Calu3 (cell line): ENCODE measurements around the gene SERPINA7. TPM values are rescaled to one million over a fixed set of nuclear protein-coding genes. Genes with fewer than 3 reads are reported as not detected.

Experiments
- Bru-seq: library from RNA; stranded (reverse); fragments of 400-500 nt; gene quantifications from one replicate; lab custom pipeline; 2021; lab: Mats Ljungman, UMichigan
- BruChase-seq, 2 experiments: library from RNA; stranded (reverse); fragments of 400-500 nt; gene quantifications; one replicate each; lab custom pipeline; 2021; lab: Mats Ljungman, UMichigan
- BruUV-seq: library from RNA; stranded (reverse); fragments of 400-500 nt; replicated peaks from 2 replicates; lab custom pipeline; 2021; lab: Mats Ljungman, UMichigan
- CTCF ChIA-PET: fragments of 300-600 bp; sonication (Branson Sonifier 250); formaldehyde crosslinking; loops from one replicate; lab custom pipeline; 2022; ENCODE audit warnings: antibody characterized with exemption; lab: Charles Lee
- DNase-seq: peaks from one replicate; pipeline ENCODE4 v3.0.0; 2022
- H3K27ac Mint-ChIP-seq: one replicate; pipeline ENCODE4 v1.8.0; 2022; ENCODE audit warnings: mixed read lengths; ENCODE audit not compliant: unreplicated experiment
- H3K27me3 Mint-ChIP-seq: one replicate; pipeline ENCODE4 v1.8.0; 2022; ENCODE audit warnings: mixed read lengths; ENCODE audit not compliant: unreplicated experiment
- H3K36me3 Mint-ChIP-seq: one replicate; pipeline ENCODE4 v1.8.0; 2022; ENCODE audit warnings: mild to moderate bottlenecking, moderate library complexity, mixed read lengths; ENCODE audit not compliant: insufficient read depth, unreplicated experiment
- H3K4me1 Mint-ChIP-seq: one replicate; pipeline ENCODE4 v1.8.0; 2022; ENCODE audit warnings: mild to moderate bottlenecking, low read depth, mixed read lengths; ENCODE audit not compliant: unreplicated experiment
- H3K4me3 Mint-ChIP-seq: one replicate; pipeline ENCODE4 v1.8.0; 2022; ENCODE audit warnings: mild to moderate bottlenecking, low read depth, moderate library complexity, mixed read lengths; ENCODE audit not compliant: unreplicated experiment
- H3K9me3 Mint-ChIP-seq: one replicate; pipeline ENCODE4 v1.8.0; 2022; ENCODE audit warnings: low read depth, mixed read lengths; ENCODE audit not compliant: unreplicated experiment
- intact Hi-C: fragments of 100-400 bp; cut with micrococcal nuclease; formaldehyde crosslinking; loops from one replicate; pipeline ENCODE4 v1.10.0; 2022; ENCODE audit not compliant: unreplicated experiment
- long read RNA-seq: library from polyadenylated mRNA; stranded (forward); transcript quantifications from one replicate; pipeline ENCODE4 v2.0.0, GENCODE V29; 2022
- total RNA-seq: library from RNA; stranded (reverse); gene quantifications from 2 replicates; pipeline ENCODE4 v1.2.3, GENCODE V29; 2022
- TF ChIP-seq, protein P1 (sequence below): fragments of 200-600 bp; IDR thresholded peaks from one replicate; pipeline ENCODE4 v1.8.0; 2022; ENCODE audit warnings: antibody characterized with exemption; ENCODE audit not compliant: unreplicated experiment

Gene SERPINA7, protein sequence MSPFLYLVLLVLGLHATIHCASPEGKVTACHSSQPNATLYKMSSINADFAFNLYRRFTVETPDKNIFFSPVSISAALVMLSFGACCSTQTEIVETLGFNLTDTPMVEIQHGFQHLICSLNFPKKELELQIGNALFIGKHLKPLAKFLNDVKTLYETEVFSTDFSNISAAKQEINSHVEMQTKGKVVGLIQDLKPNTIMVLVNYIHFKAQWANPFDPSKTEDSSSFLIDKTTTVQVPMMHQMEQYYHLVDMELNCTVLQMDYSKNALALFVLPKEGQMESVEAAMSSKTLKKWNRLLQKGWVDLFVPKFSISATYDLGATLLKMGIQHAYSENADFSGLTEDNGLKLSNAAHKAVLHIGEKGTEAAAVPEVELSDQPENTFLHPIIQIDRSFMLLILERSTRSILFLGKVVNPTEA
- total RNA-seq, result not detected in 2 replicates
- not detected for Bru-seq, nascent RNA
- not detected for BruChase-seq, experiment 1, labeled RNA remaining after a 6-hour chase
- BruChase-seq, experiment 2, labeled RNA remaining after a 2-hour chase, result not detected
- long read RNA-seq, result 0 reads

DNA sequence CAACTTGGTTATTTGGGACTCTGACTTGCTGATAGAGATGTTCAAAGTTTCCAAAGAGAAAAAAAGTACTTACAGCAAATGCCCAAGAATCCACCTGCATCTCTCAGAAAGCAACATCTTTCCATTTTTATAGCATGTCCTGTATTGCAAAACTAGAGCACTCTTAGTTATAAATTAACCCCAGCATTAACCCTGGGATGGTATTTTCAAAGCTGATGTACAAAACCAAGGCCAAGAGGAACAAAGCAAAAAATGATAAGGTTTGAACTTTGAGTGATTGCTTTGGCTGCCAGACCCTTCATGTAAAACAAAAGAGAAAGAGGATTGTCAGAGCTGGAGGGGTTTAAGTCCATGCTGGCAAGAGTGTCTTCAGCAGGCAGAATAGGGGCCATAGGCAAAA lies at the start of gene SERPINA7:
SERPINA7 (minus strand) TSS at position 103 of the 400 bp plus-strand sequence. CDS start 1,669 bp downstream, outside the sequence.
- TF ChIP-seq, protein P1, sequence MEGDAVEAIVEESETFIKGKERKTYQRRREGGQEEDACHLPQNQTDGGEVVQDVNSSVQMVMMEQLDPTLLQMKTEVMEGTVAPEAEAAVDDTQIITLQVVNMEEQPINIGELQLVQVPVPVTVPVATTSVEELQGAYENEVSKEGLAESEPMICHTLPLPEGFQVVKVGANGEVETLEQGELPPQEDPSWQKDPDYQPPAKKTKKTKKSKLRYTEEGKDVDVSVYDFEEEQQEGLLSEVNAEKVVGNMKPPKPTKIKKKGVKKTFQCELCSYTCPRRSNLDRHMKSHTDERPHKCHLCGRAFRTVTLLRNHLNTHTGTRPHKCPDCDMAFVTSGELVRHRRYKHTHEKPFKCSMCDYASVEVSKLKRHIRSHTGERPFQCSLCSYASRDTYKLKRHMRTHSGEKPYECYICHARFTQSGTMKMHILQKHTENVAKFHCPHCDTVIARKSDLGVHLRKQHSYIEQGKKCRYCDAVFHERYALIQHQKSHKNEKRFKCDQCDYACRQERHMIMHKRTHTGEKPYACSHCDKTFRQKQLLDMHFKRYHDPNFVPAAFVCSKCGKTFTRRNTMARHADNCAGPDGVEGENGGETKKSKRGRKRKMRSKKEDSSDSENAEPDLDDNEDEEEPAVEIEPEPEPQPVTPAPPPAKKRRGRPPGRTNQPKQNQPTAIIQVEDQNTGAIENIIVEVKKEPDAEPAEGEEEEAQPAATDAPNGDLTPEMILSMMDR, result no peak
- intact Hi-C loops, result no loop called here
- no peak for DNase-seq
- CTCF ChIA-PET, result no interaction called here
- BruUV-seq, result no TSS peak
- Mint-ChIP-seq H3K27ac (no peak within 1 kb of the TSS), H3K36me3 (no peaks in the 10 kb centered on the region), H3K9me3 (no peaks in the 10 kb centered on the region), H3K4me3 (no peak within 1 kb of the TSS), H3K4me1 (no peaks in the 10 kb centered on the region), H3K27me3 (peaks cover 20% of the 10 kb centered on the region)

DNA sequence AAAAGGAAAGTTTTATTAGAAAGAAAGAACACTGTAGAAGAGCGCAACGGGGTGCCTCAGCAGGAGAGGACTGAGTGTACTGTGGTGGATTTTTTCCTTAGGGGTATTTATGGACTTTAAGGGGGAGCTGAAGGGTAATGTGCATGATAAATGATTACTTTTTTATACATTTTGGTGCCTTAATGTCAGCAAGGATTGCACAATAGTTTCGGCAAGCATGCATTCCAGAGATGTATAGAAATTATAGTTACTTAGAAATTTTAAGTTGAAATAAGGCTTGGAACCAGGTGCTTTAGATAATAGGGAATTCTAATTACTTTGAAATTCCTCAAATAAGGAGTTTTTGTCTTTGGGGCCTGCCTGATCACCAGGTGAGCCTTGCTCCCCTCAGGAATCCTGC lies 30.5 kb upstream of the SERPINA7 start:
- no peaks in the 10 kb centered on the region for H3K27me3 Mint-ChIP-seq
- no TSS peak for BruUV-seq
- DNase-seq, result no peak
- H3K4me3 Mint-ChIP-seq, result no peak overlapping the region
- H3K4me1 Mint-ChIP-seq, result no peaks in the 10 kb centered on the region
- no peaks in the 10 kb centered on the region for H3K36me3 Mint-ChIP-seq
- H3K27ac Mint-ChIP-seq, result no peak overlapping the region
- CTCF ChIA-PET, result no interaction called here
- H3K9me3 Mint-ChIP-seq, result peaks cover 2% of the 10 kb centered on the region
- TF ChIP-seq, protein P1, result no peak
- intact Hi-C loops, result no loop called here

DNA sequence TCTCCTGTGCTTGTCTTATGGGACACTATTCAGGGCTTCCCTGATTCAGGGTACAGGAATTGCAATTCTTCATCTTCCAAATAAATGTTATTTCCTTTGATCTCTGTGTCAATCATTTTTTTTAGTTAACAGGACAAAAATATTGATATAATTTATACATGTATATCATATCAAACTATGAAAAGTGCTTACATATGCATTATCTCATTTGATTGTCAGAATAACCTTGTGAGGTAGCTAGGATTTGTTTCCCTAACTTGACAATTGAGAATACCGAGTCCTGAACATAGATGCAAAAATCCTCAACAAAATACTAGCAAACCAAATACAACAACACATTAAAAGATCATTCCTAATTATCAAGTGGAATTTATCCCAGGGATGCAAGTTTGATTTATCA lies 11.5 kb upstream of the SERPINA7 start:
- no peak overlapping the region for H3K27ac Mint-ChIP-seq

DNA sequence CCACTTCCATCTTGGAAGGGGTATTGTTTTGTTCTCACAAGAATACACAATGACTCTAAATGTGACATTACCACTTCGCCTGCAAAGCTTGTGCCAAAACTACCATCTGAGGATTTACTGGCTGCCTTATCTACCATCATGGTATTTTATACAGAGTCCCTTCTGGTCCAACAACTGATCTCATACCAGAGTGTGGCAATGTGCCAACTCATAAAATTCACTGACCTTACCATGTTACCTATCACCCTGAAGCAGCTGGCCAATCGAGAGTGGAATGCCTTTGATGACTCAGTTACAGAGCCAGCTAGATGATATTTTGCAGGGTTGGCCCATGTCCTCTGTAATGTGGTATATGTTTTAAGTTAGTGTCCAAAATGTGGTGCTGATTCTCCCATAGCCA lies 3.8 kb upstream of the SERPINA7 start:
- Mint-ChIP-seq H3K27ac (no peak overlapping the region), H3K27me3 (peaks cover 7% of the 10 kb centered on the region), H3K9me3 (no peaks in the 10 kb centered on the region), H3K36me3 (no peaks in the 10 kb centered on the region), H3K4me3 (no peak overlapping the region), H3K4me1 (no peaks in the 10 kb centered on the region)
- no peak for DNase-seq
- intact Hi-C loops, result no loop called here
- TF ChIP-seq, protein P1, result no peak
- BruUV-seq, result no TSS peak
- CTCF ChIA-PET, result no interaction called here

More for the DNA sequence above, 11.5 kb upstream of the SERPINA7 start:
- DNase-seq, result no peak
- BruUV-seq, result no TSS peak
- TF ChIP-seq, protein P1, result no peak
- H3K4me3 Mint-ChIP-seq, result no peak overlapping the region
- CTCF ChIA-PET, result no interaction called here
- H3K36me3 Mint-ChIP-seq, result no peaks in the 10 kb centered on the region
- no peaks in the 10 kb centered on the region for H3K9me3 Mint-ChIP-seq
- no peaks in the 10 kb centered on the region for H3K4me1 Mint-ChIP-seq
- intact Hi-C loops, result no loop called here
- no peaks in the 10 kb centered on the region for H3K27me3 Mint-ChIP-seq
